ENCODE measurements around the gene ZNF80. TPM values are rescaled to one million over a fixed set of nuclear protein-coding genes. Genes with fewer than 3 reads are reported as not detected.

The ZNF80 gene
- total RNA-seq, 2 donors from 2014 or later, result not detected

- Histone ChIP-seq H3K4me1 (ENCODE audit: control insufficient read depth in 1 of 2, low read depth in 2 of 2) (no peaks in the 10 kb centered on the region), H3K9me3 (no peaks in the 10 kb centered on the region), H3K27ac (no peak overlapping the region), H3K27me3 (replicated peaks; ENCODE audit: insufficient read depth) (no peaks in the 10 kb centered on the region), H3K4me3 (no peak overlapping the region), H3K36me3 (no peaks in the 10 kb centered on the region)
- no peak for ATAC-seq (ENCODE audit: insufficient number of reproducible peaks, low FRiP score, low read depth)
- TF ChIP-seq CTCF (IDR thresholded peaks at IDR 0.05), result no peak
- no peak for DNase-seq (ENCODE audit: low spot score)
Measured at GRCh38 chr3:114231616-114232015, 5.8 kb downstream of the ZNF80 start.

- Histone ChIP-seq H3K9me3 (peaks cover 5% of the 10 kb centered on the region), H3K27me3 (replicated peaks; ENCODE audit: insufficient read depth) (no peaks in the 10 kb centered on the region), H3K27ac (no peak overlapping the region), H3K4me1 (ENCODE audit: control insufficient read depth in 1 of 2, low read depth in 2 of 2) (no peaks in the 10 kb centered on the region), H3K36me3 (no peaks in the 10 kb centered on the region), H3K4me3 (no peak overlapping the region)
- no peak for TF ChIP-seq CTCF (IDR thresholded peaks at IDR 0.05)
- DNase-seq (ENCODE audit: low spot score) (no peak), ATAC-seq (ENCODE audit: insufficient number of reproducible peaks, low FRiP score, low read depth) (no peak)
Measured at GRCh38 chr3:114227076-114227475, 10.3 kb downstream of the ZNF80 start.

GRCh38 chr3:114226313-114226712 is 11.1 kb downstream of the ZNF80 start:
- no peak for ATAC-seq (ENCODE audit: insufficient number of reproducible peaks, low FRiP score, low read depth)
- no peaks in the 10 kb centered on the region for H3K4me1 ChIP-seq (ENCODE audit: control insufficient read depth in 1 of 2, low read depth in 2 of 2)
- H3K36me3 ChIP-seq, result no peaks in the 10 kb centered on the region
- no peak overlapping the region for H3K4me3 ChIP-seq
- peaks cover 5% of the 10 kb centered on the region for H3K9me3 ChIP-seq
- no peak for TF ChIP-seq CTCF (IDR thresholded peaks at IDR 0.05)
- no peak for DNase-seq (ENCODE audit: low spot score)
- H3K27me3 ChIP-seq (replicated peaks; ENCODE audit: insufficient read depth), result no peaks in the 10 kb centered on the region
- H3K27ac ChIP-seq, result no peak overlapping the region

- no peak for ATAC-seq (ENCODE audit: insufficient number of reproducible peaks, low FRiP score, low read depth)
- Histone ChIP-seq H3K36me3 (no peaks in the 10 kb centered on the region), H3K9me3 (peaks cover 5% of the 10 kb centered on the region)
Measured at GRCh38 chr3:114223143-114223542, 14.2 kb downstream of the ZNF80 start.

GRCh38 chr3:114221881-114222264 is 15.5 kb downstream of the ZNF80 start:
- no peak for DNase-seq (ENCODE audit: low spot score)
- no peaks in the 10 kb centered on the region for H3K36me3 ChIP-seq
- ATAC-seq (ENCODE audit: insufficient number of reproducible peaks, low FRiP score, low read depth), result no peak

More at GRCh38 chr3:114223143-114223542, 14.2 kb downstream of the ZNF80 start:
- Histone ChIP-seq H3K4me3 (no peak overlapping the region), H3K27ac (no peak overlapping the region), H3K4me1 (ENCODE audit: control insufficient read depth in 1 of 2, low read depth in 2 of 2) (no peaks in the 10 kb centered on the region), H3K27me3 (replicated peaks; ENCODE audit: insufficient read depth) (no peaks in the 10 kb centered on the region)
- TF ChIP-seq CTCF (IDR thresholded peaks at IDR 0.05), result no peak
- DNase-seq (ENCODE audit: low spot score), result no peak

More at GRCh38 chr3:114221881-114222264, 15.5 kb downstream of the ZNF80 start:
- no peak overlapping the region for H3K27ac ChIP-seq
- no peaks in the 10 kb centered on the region for H3K27me3 ChIP-seq (replicated peaks; ENCODE audit: insufficient read depth)
- H3K4me3 ChIP-seq, result no peak overlapping the region
- H3K9me3 ChIP-seq, result peaks cover 5% of the 10 kb centered on the region
- H3K4me1 ChIP-seq (ENCODE audit: control insufficient read depth in 1 of 2, low read depth in 2 of 2), result no peaks in the 10 kb centered on the region
- TF ChIP-seq CTCF (IDR thresholded peaks at IDR 0.05), result no peak

Data from thoracic aorta (tissue), 2 donors.